Activated naive CD4-positive, alpha-beta T cell treated with anti-CD3 and anti-CD28 coated beads, Interleukin-2, amount 10 ng/mL, durations not matched to agents 7 days and 5 days (primary cell): ENCODE measurements around the gene CFAP58.

ENCODE experiments used
- CTCF ChIA-PET: fragments of 350-600 bp; sonication (Branson Sonifier 250); formaldehyde crosslinking; loops from one replicate; lab custom pipeline; 2021; ENCODE audit warnings: antibody characterized with exemption; lab: Charles Lee
- DNase-seq: peaks from one replicate; pipeline ENCODE4 v3.0.0-alpha.2; 2020
- H3K27ac Mint-ChIP-seq: one replicate; pipeline ENCODE4 v1.8.0; 2021; ENCODE audit warnings: mild to moderate bottlenecking, moderate library complexity, mixed read lengths
- H3K27me3 Mint-ChIP-seq: one replicate; pipeline ENCODE4 v1.8.0; 2021; ENCODE audit warnings: mild to moderate bottlenecking, mixed read lengths
- H3K36me3 Mint-ChIP-seq: one replicate; pipeline ENCODE4 v1.8.0; 2021; ENCODE audit warnings: mixed read lengths
- H3K4me1 Mint-ChIP-seq: one replicate; pipeline ENCODE4 v1.8.0; 2021; ENCODE audit warnings: mixed read lengths
- H3K4me3 Mint-ChIP-seq: one replicate; pipeline ENCODE4 v1.8.0; 2021; ENCODE audit warnings: mild to moderate bottlenecking, moderate library complexity, mixed read lengths
- H3K9me3 Mint-ChIP-seq: one replicate; pipeline ENCODE4 v1.8.0; 2021; ENCODE audit warnings: mixed read lengths

Gene CFAP58

GRCh38 chr10:104427989-104428388 lies 74.4 kb downstream of the CFAP58 start:
- Mint-ChIP-seq H3K9me3 (no peaks in the 10 kb centered on the region), H3K4me3 (no peak overlapping the region), H3K27me3 (peaks cover 10% of the 10 kb centered on the region), H3K4me1 (no peaks in the 10 kb centered on the region), H3K27ac (no peak overlapping the region), H3K36me3 (no peaks in the 10 kb centered on the region)
- no peak for DNase-seq
- CTCF ChIA-PET = no interaction called here

GRCh38 chr10:104429846-104430245 lies 76.2 kb downstream of the CFAP58 start:
- peaks cover 10% of the 10 kb centered on the region for H3K27me3 Mint-ChIP-seq
- H3K27ac Mint-ChIP-seq = no peak overlapping the region
- no peak overlapping the region for H3K4me3 Mint-ChIP-seq
- DNase-seq = no peak
- no peaks in the 10 kb centered on the region for H3K4me1 Mint-ChIP-seq
- H3K36me3 Mint-ChIP-seq = no peaks in the 10 kb centered on the region
- CTCF ChIA-PET = interaction anchor here (0.6 kb wide), 1 partner anchor 10 kb away, joined by 3 read pairs; no protein-coding TSS in a partner anchor
- H3K9me3 Mint-ChIP-seq = no peaks in the 10 kb centered on the region

GRCh38 chr10:104430360-104430759 lies 76.7 kb downstream of the CFAP58 start:
- DNase-seq = no peak
- H3K9me3 Mint-ChIP-seq = no peaks in the 10 kb centered on the region
- CTCF ChIA-PET = no interaction called here
- H3K27ac Mint-ChIP-seq = no peak overlapping the region
- no peak overlapping the region for H3K4me3 Mint-ChIP-seq
- peaks cover 10% of the 10 kb centered on the region for H3K27me3 Mint-ChIP-seq
- H3K36me3 Mint-ChIP-seq = no peaks in the 10 kb centered on the region
- H3K4me1 Mint-ChIP-seq = no peaks in the 10 kb centered on the region

GRCh38 chr10:104433669-104434068 lies 80.0 kb downstream of the CFAP58 start:
- Mint-ChIP-seq H3K27ac (no peak overlapping the region), H3K9me3 (no peaks in the 10 kb centered on the region), H3K36me3 (no peaks in the 10 kb centered on the region), H3K27me3 (peaks cover 6% of the 10 kb centered on the region), H3K4me3 (no peak overlapping the region), H3K4me1 (no peaks in the 10 kb centered on the region)
- CTCF ChIA-PET = no interaction called here
- DNase-seq = no peak

GRCh38 chr10:104434601-104435000 lies 81.0 kb downstream of the CFAP58 start:
- CTCF ChIA-PET = no interaction called here
- H3K27me3 Mint-ChIP-seq = peaks cover 5% of the 10 kb centered on the region
- no peaks in the 10 kb centered on the region for H3K9me3 Mint-ChIP-seq
- DNase-seq = no peak
- H3K27ac Mint-ChIP-seq = no peak overlapping the region
- no peak overlapping the region for H3K4me3 Mint-ChIP-seq
- H3K36me3 Mint-ChIP-seq = no peaks in the 10 kb centered on the region
- no peaks in the 10 kb centered on the region for H3K4me1 Mint-ChIP-seq

GRCh38 chr10:104435822-104436221 lies 82.2 kb downstream of the CFAP58 start:
- Mint-ChIP-seq H3K4me3 (no peak overlapping the region), H3K9me3 (no peaks in the 10 kb centered on the region), H3K27ac (no peak overlapping the region), H3K36me3 (no peaks in the 10 kb centered on the region), H3K4me1 (no peaks in the 10 kb centered on the region), H3K27me3 (no peaks in the 10 kb centered on the region)
- CTCF ChIA-PET = no interaction called here
- no peak for DNase-seq

- H3K27ac Mint-ChIP-seq = no peak overlapping the region
Observed at GRCh38 chr10:104437226-104437625, 83.6 kb downstream of the CFAP58 start.

GRCh38 chr10:104440221-104440620 lies 86.6 kb downstream of the CFAP58 start:
- no peak for DNase-seq
- Mint-ChIP-seq H3K4me1 (no peaks in the 10 kb centered on the region), H3K9me3 (no peaks in the 10 kb centered on the region), H3K36me3 (no peaks in the 10 kb centered on the region), H3K27ac (no peak overlapping the region), H3K4me3 (no peak overlapping the region), H3K27me3 (no peaks in the 10 kb centered on the region)
- CTCF ChIA-PET = interaction anchor here (0.6 to 0.7 kb wide), 2 partner anchors 10 to 313 kb away, joined by 3 read pairs; no protein-coding TSS in a partner anchor

More at GRCh38 chr10:104437226-104437625, 83.6 kb downstream of the CFAP58 start:
- H3K4me1 Mint-ChIP-seq = no peaks in the 10 kb centered on the region
- no peak overlapping the region for H3K4me3 Mint-ChIP-seq
- CTCF ChIA-PET = no interaction called here
- no peaks in the 10 kb centered on the region for H3K27me3 Mint-ChIP-seq
- no peaks in the 10 kb centered on the region for H3K36me3 Mint-ChIP-seq
- H3K9me3 Mint-ChIP-seq = no peaks in the 10 kb centered on the region
- no peak for DNase-seq

GRCh38 chr10:104441329-104442000 lies 87.8 kb downstream of the CFAP58 start:
- H3K27me3 Mint-ChIP-seq = no peaks in the 10 kb centered on the region
- CTCF ChIA-PET = no interaction called here
- H3K4me1 Mint-ChIP-seq = no peaks in the 10 kb centered on the region
- H3K36me3 Mint-ChIP-seq = no peaks in the 10 kb centered on the region
- H3K4me3 Mint-ChIP-seq = no peak overlapping the region
- H3K27ac Mint-ChIP-seq = no peak overlapping the region
- H3K9me3 Mint-ChIP-seq = no peaks in the 10 kb centered on the region
- DNase-seq = no peak

GRCh38 chr10:104445359-104445758 lies 91.7 kb downstream of the CFAP58 start:
- DNase-seq = no peak
- Mint-ChIP-seq H3K9me3 (no peaks in the 10 kb centered on the region), H3K4me1 (no peaks in the 10 kb centered on the region), H3K36me3 (no peaks in the 10 kb centered on the region), H3K4me3 (no peak overlapping the region), H3K27ac (no peak overlapping the region), H3K27me3 (peaks cover 10% of the 10 kb centered on the region)
- CTCF ChIA-PET = no interaction called here

- DNase-seq = no peak
- H3K36me3 Mint-ChIP-seq = no peaks in the 10 kb centered on the region
- peaks cover 10% of the 10 kb centered on the region for H3K27me3 Mint-ChIP-seq
- H3K9me3 Mint-ChIP-seq = no peaks in the 10 kb centered on the region
- no peaks in the 10 kb centered on the region for H3K4me1 Mint-ChIP-seq
- no peak overlapping the region for H3K27ac Mint-ChIP-seq
- CTCF ChIA-PET = no interaction called here
- H3K4me3 Mint-ChIP-seq = no peak overlapping the region
Observed at GRCh38 chr10:104446151-104446550, 92.5 kb downstream of the CFAP58 start.

GRCh38 chr10:104447331-104447730 lies 93.7 kb downstream of the CFAP58 start:
- Mint-ChIP-seq H3K27ac (no peak overlapping the region), H3K4me1 (no peaks in the 10 kb centered on the region), H3K36me3 (no peaks in the 10 kb centered on the region), H3K9me3 (no peaks in the 10 kb centered on the region), H3K4me3 (no peak overlapping the region), H3K27me3 (peaks cover 11% of the 10 kb centered on the region)
- CTCF ChIA-PET = no interaction called here
- no peak for DNase-seq

GRCh38 chr10:104447906-104448305 lies 94.3 kb downstream of the CFAP58 start:
- H3K27ac Mint-ChIP-seq = no peak overlapping the region
- no peaks in the 10 kb centered on the region for H3K4me1 Mint-ChIP-seq
- H3K9me3 Mint-ChIP-seq = no peaks in the 10 kb centered on the region
- H3K27me3 Mint-ChIP-seq = peaks cover 17% of the 10 kb centered on the region
- H3K36me3 Mint-ChIP-seq = no peaks in the 10 kb centered on the region
- H3K4me3 Mint-ChIP-seq = no peak overlapping the region
- CTCF ChIA-PET = no interaction called here
- no peak for DNase-seq

- H3K36me3 Mint-ChIP-seq = no peaks in the 10 kb centered on the region
- DNase-seq = no peak
- no peak overlapping the region for H3K27ac Mint-ChIP-seq
- CTCF ChIA-PET = no interaction called here
- H3K9me3 Mint-ChIP-seq = no peaks in the 10 kb centered on the region
- H3K27me3 Mint-ChIP-seq = peaks cover 22% of the 10 kb centered on the region
- no peaks in the 10 kb centered on the region for H3K4me1 Mint-ChIP-seq
- no peak overlapping the region for H3K4me3 Mint-ChIP-seq
Observed at GRCh38 chr10:104449391-104449790, 95.8 kb downstream of the CFAP58 start.

- no peaks in the 10 kb centered on the region for H3K4me1 Mint-ChIP-seq
- H3K36me3 Mint-ChIP-seq = no peaks in the 10 kb centered on the region
- H3K9me3 Mint-ChIP-seq = no peaks in the 10 kb centered on the region
- CTCF ChIA-PET = no interaction called here
- no peak overlapping the region for H3K4me3 Mint-ChIP-seq
- peaks cover 22% of the 10 kb centered on the region for H3K27me3 Mint-ChIP-seq
- H3K27ac Mint-ChIP-seq = no peak overlapping the region
- DNase-seq = no peak
Observed at GRCh38 chr10:104450490-104450889, 96.9 kb downstream of the CFAP58 start.
